Adrenal gland (tissue), 5 donors: ENCODE data around the gene BMP8A.

Source experiments
- POLR2A ChIP-seq, 2 donors: fragments of 450-650 bp; IDR thresholded peaks; one replicate each; pipeline ENCODE4 v1.6.1; 2017; ENCODE audit warnings: antibody characterized with exemption in 2 of 2, mild to moderate bottlenecking in 2 of 2, moderate library complexity in 1 of 2
- TF ChIP-seq, protein P1 (sequence below), 6 experiments: fragments of 450-650 bp in 4 of 6; fragments of 200-600 bp in 2 of 6; sonication (generic) in 1 of 6; IDR thresholded peaks; 1 replicate in 5 of 6; 2 replicates in 1 of 6; pipeline versions ENCODE4 v1.5.1 to v1.8.0; 2016 to 2021; ENCODE audit warnings: antibody characterized with exemption in 6 of 6, mild to moderate bottlenecking in 2 of 6, moderate library complexity in 1 of 6
- donor health status: DM: no; HTN: no; CAD: no.

DNA sequence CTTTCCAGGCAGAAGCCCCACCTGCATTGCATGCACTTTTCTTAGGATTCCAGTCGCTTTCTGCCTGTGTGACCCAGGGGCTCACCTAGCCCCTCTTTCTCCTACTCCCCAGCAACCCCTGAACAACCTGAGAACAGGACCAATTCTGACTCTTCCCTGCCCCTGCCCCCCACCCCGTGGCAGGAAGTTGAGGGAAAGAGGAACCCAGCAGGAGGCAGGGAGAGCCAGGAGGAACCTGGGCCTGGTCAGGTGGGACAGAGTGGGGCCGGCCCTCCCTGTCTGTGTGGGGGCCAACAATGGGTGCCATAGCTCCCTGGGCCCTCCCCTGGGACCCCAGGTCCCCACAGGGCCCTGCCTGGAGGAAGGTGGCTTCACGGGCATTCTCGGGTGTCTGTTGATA is 6.1 kb downstream of the BMP8A start:
- TF ChIP-seq, protein P1, sequence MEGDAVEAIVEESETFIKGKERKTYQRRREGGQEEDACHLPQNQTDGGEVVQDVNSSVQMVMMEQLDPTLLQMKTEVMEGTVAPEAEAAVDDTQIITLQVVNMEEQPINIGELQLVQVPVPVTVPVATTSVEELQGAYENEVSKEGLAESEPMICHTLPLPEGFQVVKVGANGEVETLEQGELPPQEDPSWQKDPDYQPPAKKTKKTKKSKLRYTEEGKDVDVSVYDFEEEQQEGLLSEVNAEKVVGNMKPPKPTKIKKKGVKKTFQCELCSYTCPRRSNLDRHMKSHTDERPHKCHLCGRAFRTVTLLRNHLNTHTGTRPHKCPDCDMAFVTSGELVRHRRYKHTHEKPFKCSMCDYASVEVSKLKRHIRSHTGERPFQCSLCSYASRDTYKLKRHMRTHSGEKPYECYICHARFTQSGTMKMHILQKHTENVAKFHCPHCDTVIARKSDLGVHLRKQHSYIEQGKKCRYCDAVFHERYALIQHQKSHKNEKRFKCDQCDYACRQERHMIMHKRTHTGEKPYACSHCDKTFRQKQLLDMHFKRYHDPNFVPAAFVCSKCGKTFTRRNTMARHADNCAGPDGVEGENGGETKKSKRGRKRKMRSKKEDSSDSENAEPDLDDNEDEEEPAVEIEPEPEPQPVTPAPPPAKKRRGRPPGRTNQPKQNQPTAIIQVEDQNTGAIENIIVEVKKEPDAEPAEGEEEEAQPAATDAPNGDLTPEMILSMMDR (IDR thresholded peaks at IDR 0.05) = no peak
- no peak for TF ChIP-seq POLR2A (IDR thresholded peaks at IDR 0.05)
